Fibroblast of pulmonary artery (primary cell): ENCODE measurements around the gene NR2E1.

Experiments
- DNase-seq: peaks from one replicate; pipeline ENCODE4 v3.0.0-alpha.2; 2010; ENCODE audit warnings: low read depth
- H3K4me3 ChIP-seq: replicated peaks from 2 replicates; pipeline ENCODE4 v1.5.1; 2011; ENCODE audit warnings: low read depth, mild to moderate bottlenecking, control low read depth, low read length, moderate library complexity
- TF ChIP-seq, protein P1 (sequence below): IDR thresholded peaks from 2 replicates; pipeline ENCODE4 v1.5.1; 2011; ENCODE audit warnings: mild to moderate bottlenecking, control low read depth, low read length, inconsistent platforms; ENCODE audit errors: missing control alignments

Gene NR2E1

DNA sequence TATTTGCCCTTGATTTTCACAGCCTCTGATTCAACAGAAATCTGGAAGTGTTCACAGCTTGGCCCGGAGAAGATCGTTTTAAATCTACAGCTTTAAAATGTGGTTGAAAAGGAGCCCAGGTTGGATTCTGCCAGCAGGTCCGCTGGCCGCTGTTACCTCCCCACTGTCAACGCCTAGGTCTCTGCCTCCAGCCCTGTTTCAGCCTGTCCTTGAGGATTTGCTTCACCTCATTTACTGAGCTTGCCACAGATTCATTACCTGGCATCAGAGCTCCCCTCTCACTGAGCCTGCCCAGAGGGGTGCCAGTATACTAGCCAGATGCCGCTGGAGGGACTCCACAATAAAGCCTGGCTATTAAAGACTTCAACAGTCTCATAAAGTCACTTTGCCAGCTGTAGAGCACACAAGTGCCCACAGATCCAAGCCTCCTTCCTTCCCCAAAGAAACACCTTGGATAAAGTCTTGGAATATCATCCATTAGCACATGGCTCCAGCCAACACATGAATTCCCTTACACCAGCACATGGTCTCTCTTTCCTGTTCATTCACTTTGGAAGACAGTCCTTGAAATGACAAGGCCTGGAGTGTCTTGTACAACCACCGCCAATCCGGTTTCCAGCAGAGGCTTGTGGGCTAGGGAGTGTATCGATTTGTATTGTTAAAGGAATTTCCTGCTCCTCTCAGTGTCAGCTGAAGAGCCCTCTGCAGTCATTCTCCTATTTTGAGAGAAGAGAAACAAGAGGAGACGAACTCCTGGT is 9.5 kb upstream of the NR2E1 start:
- no peak overlapping the region for H3K4me3 ChIP-seq
- DNase-seq: no peak
- TF ChIP-seq, protein P1, sequence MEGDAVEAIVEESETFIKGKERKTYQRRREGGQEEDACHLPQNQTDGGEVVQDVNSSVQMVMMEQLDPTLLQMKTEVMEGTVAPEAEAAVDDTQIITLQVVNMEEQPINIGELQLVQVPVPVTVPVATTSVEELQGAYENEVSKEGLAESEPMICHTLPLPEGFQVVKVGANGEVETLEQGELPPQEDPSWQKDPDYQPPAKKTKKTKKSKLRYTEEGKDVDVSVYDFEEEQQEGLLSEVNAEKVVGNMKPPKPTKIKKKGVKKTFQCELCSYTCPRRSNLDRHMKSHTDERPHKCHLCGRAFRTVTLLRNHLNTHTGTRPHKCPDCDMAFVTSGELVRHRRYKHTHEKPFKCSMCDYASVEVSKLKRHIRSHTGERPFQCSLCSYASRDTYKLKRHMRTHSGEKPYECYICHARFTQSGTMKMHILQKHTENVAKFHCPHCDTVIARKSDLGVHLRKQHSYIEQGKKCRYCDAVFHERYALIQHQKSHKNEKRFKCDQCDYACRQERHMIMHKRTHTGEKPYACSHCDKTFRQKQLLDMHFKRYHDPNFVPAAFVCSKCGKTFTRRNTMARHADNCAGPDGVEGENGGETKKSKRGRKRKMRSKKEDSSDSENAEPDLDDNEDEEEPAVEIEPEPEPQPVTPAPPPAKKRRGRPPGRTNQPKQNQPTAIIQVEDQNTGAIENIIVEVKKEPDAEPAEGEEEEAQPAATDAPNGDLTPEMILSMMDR: no peak

DNA sequence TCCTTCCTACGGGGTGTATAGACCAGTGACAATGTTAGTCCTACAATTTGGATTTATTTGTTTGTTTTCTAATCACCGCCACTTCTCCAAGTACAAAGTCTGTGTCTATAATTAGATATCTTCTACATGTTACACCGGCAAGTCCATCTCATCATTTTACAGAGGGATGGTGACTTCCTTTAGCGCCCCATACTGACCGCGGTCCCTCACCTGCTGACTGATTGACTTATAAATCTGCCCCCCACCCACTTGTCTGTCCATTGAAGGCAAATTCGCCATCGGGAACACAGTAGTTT is 8.9 kb upstream of the NR2E1 start:
- no peak overlapping the region for H3K4me3 ChIP-seq
- TF ChIP-seq, protein P1: no peak
- no peak for DNase-seq

DNA sequence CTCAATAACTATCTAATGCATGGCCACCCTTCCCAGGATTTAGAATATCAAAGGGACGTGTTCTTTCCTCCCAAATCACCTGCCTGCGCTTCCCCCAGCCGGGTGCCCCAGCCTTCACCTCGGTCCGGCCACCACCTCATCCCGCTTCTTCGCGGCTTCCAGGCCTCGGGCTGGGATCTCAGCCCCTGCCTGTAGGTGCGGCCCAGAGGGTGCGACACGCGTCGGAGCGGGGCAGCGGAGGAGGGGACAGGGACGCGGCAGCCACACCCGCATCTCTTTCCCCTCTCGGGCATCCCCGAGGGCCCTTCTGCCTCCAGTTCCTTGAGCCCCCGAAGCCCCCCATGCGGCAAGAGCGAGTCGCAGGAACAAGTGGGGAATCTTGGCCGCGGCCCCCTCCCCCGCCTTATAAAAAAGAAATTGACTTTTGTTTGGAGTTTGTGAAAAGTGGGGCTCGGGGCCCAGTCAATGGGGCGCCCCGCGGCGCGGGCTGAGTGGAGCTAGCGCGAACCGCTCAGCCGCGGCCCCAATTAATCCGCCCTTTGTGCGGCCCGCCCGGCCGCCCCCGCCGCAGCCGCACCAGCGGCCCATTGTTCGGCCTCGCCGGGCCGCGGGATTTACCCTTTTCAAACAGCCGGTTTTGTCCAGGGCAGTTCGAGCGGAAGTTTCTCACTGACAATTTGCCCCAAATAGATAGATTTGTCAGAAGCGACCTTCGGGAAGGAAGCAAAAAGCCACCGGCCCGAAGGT is 8.4 kb upstream of the NR2E1 start:
- TF ChIP-seq, protein P1: no peak

DNA sequence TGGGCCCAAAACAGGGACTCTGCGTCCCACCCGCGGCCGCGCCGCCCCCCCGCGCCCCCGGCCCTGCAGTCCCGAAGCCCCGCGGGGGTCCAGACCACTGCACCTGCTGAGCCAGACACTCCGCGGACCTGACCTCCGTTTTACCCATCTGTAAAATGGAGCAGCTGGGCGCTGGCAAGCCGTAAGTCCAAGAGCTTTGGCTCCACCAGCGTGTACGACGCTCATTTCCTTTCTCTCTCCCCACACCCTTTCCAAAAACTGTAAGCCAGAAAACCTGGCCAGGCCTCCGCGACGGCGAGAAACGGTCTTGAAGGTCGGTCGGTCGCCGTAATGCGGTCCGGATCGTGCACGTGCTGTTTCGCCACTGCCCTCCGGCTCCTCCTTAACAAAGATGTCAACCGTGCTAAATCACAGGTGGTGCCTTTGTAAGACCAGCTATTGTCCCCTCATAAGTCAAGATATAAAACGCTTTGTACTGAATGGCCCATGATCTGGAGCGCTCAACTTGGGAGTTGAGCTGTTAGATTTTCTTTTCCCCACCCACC is 7.8 kb upstream of the NR2E1 start:
- no peak for DNase-seq
- TF ChIP-seq, protein P1: no peak
- H3K4me3 ChIP-seq: no peak overlapping the region

More for the DNA sequence above, 8.4 kb upstream of the NR2E1 start:
- DNase-seq: no peak
- H3K4me3 ChIP-seq: no peak overlapping the region

DNA sequence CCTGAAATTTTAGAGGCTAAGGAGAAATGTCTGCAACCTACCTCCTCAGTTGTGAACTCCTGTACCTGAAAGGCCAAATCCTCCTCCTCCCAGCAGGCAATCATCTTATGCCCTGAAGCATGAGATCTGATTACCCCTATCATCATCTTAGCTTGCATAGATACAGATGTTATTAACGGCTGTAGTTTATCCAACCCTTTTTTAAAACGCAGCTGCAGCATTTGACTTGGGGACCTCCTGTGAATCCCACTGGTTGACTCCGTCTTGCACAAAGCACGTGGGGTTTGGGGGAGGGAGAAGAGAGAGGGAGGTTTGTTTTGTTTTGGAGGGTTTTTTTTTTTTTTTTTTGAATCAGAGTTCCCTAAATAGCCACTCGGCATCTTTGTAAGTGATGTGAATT is 5.8 kb upstream of the NR2E1 start:
- TF ChIP-seq, protein P1: no peak
- DNase-seq: no peak
- H3K4me3 ChIP-seq: no peak overlapping the region

DNA sequence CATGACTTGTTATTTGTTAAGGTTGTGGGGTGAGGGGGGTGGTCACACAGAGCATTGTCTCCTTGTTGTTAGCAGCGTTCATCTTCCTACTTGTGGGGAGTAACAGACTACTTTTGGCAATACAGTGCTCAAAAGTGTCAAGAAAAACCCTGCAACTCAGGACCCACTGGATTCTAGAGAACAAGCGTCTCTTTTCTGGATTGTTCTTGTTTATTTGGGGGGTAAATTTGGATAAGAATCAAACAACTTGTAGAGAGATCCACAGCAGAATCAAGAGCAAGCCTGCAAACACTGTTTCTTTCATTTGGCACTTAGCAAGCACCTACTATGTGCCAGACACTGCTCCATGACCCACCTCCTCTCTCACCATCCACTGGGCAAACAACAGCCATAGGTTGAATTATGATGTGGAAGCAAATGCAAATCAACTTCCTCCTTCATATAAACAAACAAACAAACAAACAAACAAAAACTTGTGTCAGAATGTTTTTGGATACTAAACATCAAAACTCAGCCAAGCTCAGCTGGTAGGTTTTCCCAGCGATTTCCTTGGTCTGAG is 4.0 kb upstream of the NR2E1 start:
- H3K4me3 ChIP-seq: no peak overlapping the region
- DNase-seq: no peak
- TF ChIP-seq, protein P1: no peak
